ENCODE results near the gene UNC13D.

DNA sequence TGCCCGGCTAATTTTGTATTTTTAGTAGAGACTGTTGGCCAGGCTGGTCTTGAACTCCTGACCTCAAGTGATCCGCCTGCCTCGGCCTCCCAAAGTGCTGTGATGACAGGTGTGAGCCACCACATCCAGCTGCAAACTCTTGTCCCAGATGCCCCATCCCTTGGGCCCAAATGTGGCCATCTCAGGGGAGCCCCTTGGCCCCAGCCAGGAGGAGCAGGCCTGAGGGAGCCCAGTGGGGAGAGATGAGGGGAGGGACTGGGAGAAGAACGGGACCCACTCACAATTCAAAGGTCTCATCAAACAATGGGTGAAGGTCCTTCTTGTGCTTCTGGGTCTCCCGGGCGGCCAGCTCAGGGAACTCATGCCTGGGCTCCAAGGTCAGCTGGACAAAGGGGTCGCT, 14.5 kb downstream of the UNC13D start:
- TF ChIP-seq, protein P1, sequence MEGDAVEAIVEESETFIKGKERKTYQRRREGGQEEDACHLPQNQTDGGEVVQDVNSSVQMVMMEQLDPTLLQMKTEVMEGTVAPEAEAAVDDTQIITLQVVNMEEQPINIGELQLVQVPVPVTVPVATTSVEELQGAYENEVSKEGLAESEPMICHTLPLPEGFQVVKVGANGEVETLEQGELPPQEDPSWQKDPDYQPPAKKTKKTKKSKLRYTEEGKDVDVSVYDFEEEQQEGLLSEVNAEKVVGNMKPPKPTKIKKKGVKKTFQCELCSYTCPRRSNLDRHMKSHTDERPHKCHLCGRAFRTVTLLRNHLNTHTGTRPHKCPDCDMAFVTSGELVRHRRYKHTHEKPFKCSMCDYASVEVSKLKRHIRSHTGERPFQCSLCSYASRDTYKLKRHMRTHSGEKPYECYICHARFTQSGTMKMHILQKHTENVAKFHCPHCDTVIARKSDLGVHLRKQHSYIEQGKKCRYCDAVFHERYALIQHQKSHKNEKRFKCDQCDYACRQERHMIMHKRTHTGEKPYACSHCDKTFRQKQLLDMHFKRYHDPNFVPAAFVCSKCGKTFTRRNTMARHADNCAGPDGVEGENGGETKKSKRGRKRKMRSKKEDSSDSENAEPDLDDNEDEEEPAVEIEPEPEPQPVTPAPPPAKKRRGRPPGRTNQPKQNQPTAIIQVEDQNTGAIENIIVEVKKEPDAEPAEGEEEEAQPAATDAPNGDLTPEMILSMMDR (IDR thresholded peaks at IDR 0.05 in 8 of 11, conservative IDR thresholded peaks at IDR 0.05 in 3 of 11): no peak
- TF ChIP-seq POLR2A (IDR thresholded peaks at IDR 0.05) (no peak), POLR2AphosphoS5 (IDR thresholded peaks at IDR 0.05) (no peak)
